KOPT-K1 (cell line): Measurements from ENCODE around the gene DENND1B.

Experiments
- H3K27ac ChIP-seq: fragments of 200-600 bp; sonication (generic); 2 replicates; pipeline ENCODE4 v1.5.1; 2016; ENCODE audit warnings: antibody characterized with exemption, mild to moderate bottlenecking, low read depth, low read length; ENCODE audit not compliant: poor library complexity, severe bottlenecking
- H3K36me3 ChIP-seq: fragments of 200-600 bp; sonication (generic); 2 replicates; pipeline ENCODE4 v1.5.1; 2017; ENCODE audit warnings: antibody characterized with exemption, mild to moderate bottlenecking, low read length, moderate library complexity; ENCODE audit not compliant: insufficient read depth
- H3K9me3 ChIP-seq: fragments of 200-600 bp; sonication (generic); 2 replicates; pipeline ENCODE4 v1.5.1; 2017; ENCODE audit warnings: antibody characterized with exemption, low read length, mild to moderate bottlenecking; ENCODE audit not compliant: insufficient read depth, poor library complexity, severe bottlenecking

The DENND1B gene

GRCh38 chr1:197463142-197463541 is 312.1 kb downstream of the DENND1B start:
- Histone ChIP-seq H3K27ac (no peak overlapping the region), H3K9me3 (no peaks in the 10 kb centered on the region), H3K36me3 (no peaks in the 10 kb centered on the region)

DNA sequence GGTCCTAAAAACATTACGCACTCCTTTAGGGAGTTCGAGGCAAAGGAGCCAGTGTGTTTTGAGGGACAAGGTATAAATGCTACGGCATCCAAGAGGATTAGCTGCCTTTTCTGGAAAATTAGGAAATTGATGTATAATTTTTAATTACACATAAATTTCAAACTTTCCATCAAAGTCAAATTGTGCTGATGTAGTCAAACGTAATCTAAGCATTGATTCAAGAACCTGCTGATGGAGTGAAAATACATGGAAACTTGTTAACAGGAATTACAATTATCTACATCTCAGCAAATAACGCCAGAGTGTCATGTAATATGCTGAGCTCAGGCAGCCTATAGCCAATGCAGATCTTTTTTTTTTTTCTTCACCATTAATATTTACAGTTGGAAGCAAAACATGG is 312.7 kb downstream of the DENND1B start:
- Histone ChIP-seq H3K36me3 (no peaks in the 10 kb centered on the region), H3K9me3 (no peaks in the 10 kb centered on the region), H3K27ac (no peak overlapping the region)
